Measurements from ENCODE around the gene MAS1.

Gene MAS1

GRCh38 chr6:159876242-159876641 is 14.5 kb upstream of the MAS1 start:
- Histone ChIP-seq H3K4me3 (ENCODE audit: low read length) (no peak overlapping the region), H3F3A (ENCODE audit: control insufficient read depth, insufficient read depth) (no peaks in the 10 kb centered on the region), H3K4me2 (ENCODE audit: low read length) (no peak overlapping the region), H3K9me2 (replicated peaks; ENCODE audit: control insufficient read depth, low read length) (no peaks in the 10 kb centered on the region), H3K27ac (ENCODE audit: low read depth, low read length) (no peak overlapping the region), H4K20me1 (ENCODE audit: control insufficient read depth, insufficient read depth, low read depth, low read length) (no peaks in the 10 kb centered on the region), H3K9me3 (ENCODE audit: control insufficient read depth, insufficient read depth, low read length) (no peaks in the 10 kb centered on the region), H3K27me3 (ENCODE audit: control insufficient read depth, low read length) (no peaks in the 10 kb centered on the region), H3K36me3 (ENCODE audit: control insufficient read depth, low read length) (no peaks in the 10 kb centered on the region), H3K79me2 (ENCODE audit: control insufficient read depth, low read length) (no peaks in the 10 kb centered on the region), H3K4me1 (ENCODE audit: control insufficient read depth, low read length) (peaks cover 13% of the 10 kb centered on the region)
- TF ChIP-seq CTCF (IDR thresholded peaks at IDR 0.05; ENCODE audit: low read depth, low read length, poor library complexity, severe bottlenecking) (no peak), EZH2phosphoT487 (IDR thresholded peaks at IDR 0.05; ENCODE audit: borderline replicate concordance, low read length) (no peak)

DNA sequence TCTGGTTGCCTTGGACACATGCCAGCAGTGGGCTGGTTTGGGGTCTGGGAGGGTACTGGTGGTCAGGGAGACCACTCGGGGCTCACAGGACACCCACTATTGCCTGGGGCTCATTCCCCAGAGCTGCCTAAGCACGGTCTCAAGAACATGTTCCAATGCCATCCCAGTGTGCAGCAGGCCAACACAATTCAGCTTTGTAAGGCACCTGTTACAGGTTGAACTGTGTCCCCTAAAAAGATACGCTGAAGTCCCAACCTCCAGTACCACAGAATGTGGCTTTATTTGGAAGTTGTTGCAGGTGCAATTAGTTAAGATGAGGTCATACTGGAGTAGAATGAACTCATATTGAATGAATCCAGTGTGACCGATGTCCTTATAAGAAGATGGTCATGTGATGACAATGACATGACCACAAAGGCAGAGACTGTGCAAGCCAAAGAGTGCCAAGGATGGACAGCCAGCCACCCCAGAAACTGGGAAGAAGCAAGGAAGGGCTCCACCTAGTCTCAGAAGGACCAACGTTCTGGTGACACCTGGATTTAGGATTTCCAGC is 13.5 kb upstream of the MAS1 start:
- H3K4me1 ChIP-seq (ENCODE audit: control insufficient read depth, low read length): peaks cover 13% of the 10 kb centered on the region
- H3K9me3 ChIP-seq (ENCODE audit: control insufficient read depth, insufficient read depth, low read length): no peaks in the 10 kb centered on the region
- H3K27ac ChIP-seq (ENCODE audit: low read depth, low read length): no peak overlapping the region
- no peaks in the 10 kb centered on the region for H3F3A ChIP-seq (ENCODE audit: control insufficient read depth, insufficient read depth)
- TF ChIP-seq EZH2phosphoT487 (IDR thresholded peaks at IDR 0.05; ENCODE audit: borderline replicate concordance, low read length) (no peak), CTCF (IDR thresholded peaks at IDR 0.05; ENCODE audit: low read depth, low read length, poor library complexity, severe bottlenecking) (no peak)
- H3K4me2 ChIP-seq (ENCODE audit: low read length): no peak overlapping the region
- no peak overlapping the region for H3K4me3 ChIP-seq (ENCODE audit: low read length)
- H3K36me3 ChIP-seq (ENCODE audit: control insufficient read depth, low read length): no peaks in the 10 kb centered on the region
- H3K27me3 ChIP-seq (ENCODE audit: control insufficient read depth, low read length): no peaks in the 10 kb centered on the region
- no peaks in the 10 kb centered on the region for H3K79me2 ChIP-seq (ENCODE audit: control insufficient read depth, low read length)
- no peaks in the 10 kb centered on the region for H4K20me1 ChIP-seq (ENCODE audit: control insufficient read depth, insufficient read depth, low read depth, low read length)
- no peaks in the 10 kb centered on the region for H3K9me2 ChIP-seq (replicated peaks; ENCODE audit: control insufficient read depth, low read length)

GRCh38 chr6:159878341-159878740 is 12.4 kb upstream of the MAS1 start:
- Histone ChIP-seq H3K79me2 (ENCODE audit: control insufficient read depth, low read length) (no peaks in the 10 kb centered on the region), H3K27me3 (ENCODE audit: control insufficient read depth, low read length) (no peaks in the 10 kb centered on the region)
- no peak for TF ChIP-seq EZH2phosphoT487 (IDR thresholded peaks at IDR 0.05; ENCODE audit: borderline replicate concordance, low read length)
- TF ChIP-seq CTCF (IDR thresholded peaks at IDR 0.05; ENCODE audit: low read depth, low read length, poor library complexity, severe bottlenecking): no peak

More at GRCh38 chr6:159878341-159878740, 12.4 kb upstream of the MAS1 start:
- Histone ChIP-seq H3K9me3 (ENCODE audit: control insufficient read depth, insufficient read depth, low read length) (no peaks in the 10 kb centered on the region), H3K4me3 (ENCODE audit: low read length) (no peak overlapping the region), H3K4me1 (ENCODE audit: control insufficient read depth, low read length) (peaks cover 13% of the 10 kb centered on the region), H3K27ac (ENCODE audit: low read depth, low read length) (no peak overlapping the region), H3K4me2 (ENCODE audit: low read length) (no peak overlapping the region), H3K36me3 (ENCODE audit: control insufficient read depth, low read length) (no peaks in the 10 kb centered on the region), H3F3A (ENCODE audit: control insufficient read depth, insufficient read depth) (no peaks in the 10 kb centered on the region), H3K9me2 (replicated peaks; ENCODE audit: control insufficient read depth, low read length) (no peaks in the 10 kb centered on the region), H4K20me1 (ENCODE audit: control insufficient read depth, insufficient read depth, low read depth, low read length) (no peaks in the 10 kb centered on the region)
